Common myeloid progenitor, CD34-positive (primary cell): ENCODE results near the gene JMJD1C.

Experiments
- CTCF ChIA-PET: fragments of 350-600 bp; sonication (Branson Sonifier 250); formaldehyde crosslinking; loops from one replicate; lab custom pipeline; 2021; ENCODE audit warnings: antibody characterized with exemption; lab: Charles Lee
- POLR2A ChIA-PET: fragments of 350-600 bp; sonication (Branson Sonifier 250); formaldehyde crosslinking; loops from one replicate; lab custom pipeline; 2021; ENCODE audit warnings: antibody characterized with exemption; lab: Charles Lee
- DNase-seq, 3 donors: peaks; one replicate each; pipeline versions ENCODE4 v3.0.0 to v3.0.0-alpha.2; 2013
- H3K27ac ChIP-seq, 2 experiments: 1 replicate in 1 of 2; 2 replicates in 1 of 2; pipeline ENCODE4 v1.7.0; 2013; ENCODE audit warnings: inconsistent platforms in 2 of 2, low read length in 2 of 2, mild to moderate bottlenecking in 2 of 2, low read depth in 1 of 2, moderate library complexity in 1 of 2; ENCODE audit not compliant: severe bottlenecking in 2 of 2, insufficient read depth in 1 of 2, poor library complexity in 1 of 2
- H3K27me3 ChIP-seq, 5 experiments: replicated peaks in 2 of 5; 1 replicate in 3 of 5; 2 replicates in 2 of 5; pipeline versions ENCODE4 v1.6.1 to v1.7.0; 2013; ENCODE audit warnings: low read length in 4 of 5, mild to moderate bottlenecking in 2 of 5, moderate library complexity in 2 of 5, inconsistent platforms in 1 of 5; ENCODE audit not compliant: insufficient read depth in 5 of 5, control insufficient read depth in 4 of 5
- H3K36me3 ChIP-seq, 4 experiments: 1 replicate in 2 of 4; 2 replicates in 2 of 4; pipeline versions ENCODE4 v1.6.1 to v1.7.0; 2013; ENCODE audit warnings: low read length in 3 of 4, control low read depth in 1 of 4, mild to moderate bottlenecking in 1 of 4; ENCODE audit not compliant: control insufficient read depth in 4 of 4, insufficient read depth in 4 of 4
- H3K4me1 ChIP-seq, 4 experiments: 1 replicate in 3 of 4; 2 replicates in 1 of 4; pipeline versions ENCODE4 v1.6.1 to v1.7.1; 2013; ENCODE audit warnings: low read length in 3 of 4, mild to moderate bottlenecking in 3 of 4, control low read depth in 1 of 4, inconsistent platforms in 1 of 4, moderate library complexity in 1 of 4; ENCODE audit not compliant: control insufficient read depth in 4 of 4, insufficient read depth in 4 of 4; ENCODE audit errors: control extremely low read depth in 1 of 4
- H3K4me3 ChIP-seq, 7 experiments: 1 replicate in 4 of 7; 2 replicates in 3 of 7; pipeline versions ENCODE4 v1.5.1 to v1.7.0; 2013; ENCODE audit warnings: mild to moderate bottlenecking in 7 of 7, low read length in 6 of 7, moderate library complexity in 6 of 7, inconsistent platforms in 2 of 7, low read depth in 2 of 7, control low read depth in 1 of 7; ENCODE audit not compliant: insufficient read depth in 4 of 7, control insufficient read depth in 1 of 7; ENCODE audit errors: extremely low read depth in 1 of 7
- H3K9me3 ChIP-seq, 5 experiments: 1 replicate in 4 of 5; 2 replicates in 1 of 5; pipeline versions ENCODE4 v1.6.1 to v1.7.1; 2013; ENCODE audit warnings: low read length in 4 of 5, mild to moderate bottlenecking in 2 of 5, inconsistent platforms in 1 of 5, low read depth in 1 of 5, moderate library complexity in 1 of 5; ENCODE audit not compliant: control insufficient read depth in 4 of 5, insufficient read depth in 2 of 5; ENCODE audit errors: control extremely low read depth in 1 of 5
- WGBS: methylation state at CpG from one replicate; pipeline ENCODE4 v1.1.5; 2013; ENCODE audit not compliant: insufficient coverage; 5-methylcytosine and 5-hydroxymethylcytosine counted together

JMJD1C gene

GRCh38 chr10:63369711-63370110 is 96.1 kb downstream of the JMJD1C start:
- Histone ChIP-seq H3K27me3 (no peaks in the 10 kb centered on the region), H3K36me3 (peaks cover 0 to 4% (median 0%) of the 10 kb centered on the region in 4 experiments), H3K4me3 (no peak overlapping the region), H3K9me3 (no peaks in the 10 kb centered on the region), H3K4me1 (no peaks in the 10 kb centered on the region), H3K27ac (no peak overlapping the region)
- DNase-seq, result no peak
- ChIA-PET POLR2A (no interaction called here), CTCF (no interaction called here)
- WGBS, result 100% methylated on average over 2 of the region's 2 CpGs

DNA sequence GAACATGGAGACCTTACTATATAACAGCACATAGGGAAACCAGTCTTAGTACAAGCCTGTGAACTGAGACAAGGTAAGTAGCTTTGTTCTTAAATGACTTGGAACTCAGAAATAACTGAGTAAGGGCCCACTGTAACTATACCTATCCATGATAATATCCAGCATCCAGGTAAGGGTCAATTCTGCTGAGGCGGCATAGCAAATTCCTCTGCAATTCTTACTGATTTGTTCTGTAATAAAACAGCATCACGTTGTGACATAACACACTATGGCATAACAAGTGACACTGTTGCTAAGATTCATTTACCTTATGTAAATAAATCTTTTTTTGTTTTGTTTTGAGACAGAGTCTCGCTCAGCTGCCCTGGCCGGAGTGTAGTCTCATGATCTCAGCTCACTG is 97.4 kb downstream of the JMJD1C start:
- 90% methylated on average over 2 of the region's 4 CpGs for WGBS
- H3K27ac ChIP-seq, result no peak overlapping the region
- DNase-seq, result no peak
- H3K4me1 ChIP-seq, result no peaks in the 10 kb centered on the region
- CTCF ChIA-PET, result no interaction called here
- no peaks in the 10 kb centered on the region for H3K9me3 ChIP-seq
- H3K4me3 ChIP-seq, result no peak overlapping the region
- peaks cover 0 to 4% (median 0%) of the 10 kb centered on the region in 4 experiments for H3K36me3 ChIP-seq
- no peaks in the 10 kb centered on the region for H3K27me3 ChIP-seq
- POLR2A ChIA-PET, result no interaction called here

DNA sequence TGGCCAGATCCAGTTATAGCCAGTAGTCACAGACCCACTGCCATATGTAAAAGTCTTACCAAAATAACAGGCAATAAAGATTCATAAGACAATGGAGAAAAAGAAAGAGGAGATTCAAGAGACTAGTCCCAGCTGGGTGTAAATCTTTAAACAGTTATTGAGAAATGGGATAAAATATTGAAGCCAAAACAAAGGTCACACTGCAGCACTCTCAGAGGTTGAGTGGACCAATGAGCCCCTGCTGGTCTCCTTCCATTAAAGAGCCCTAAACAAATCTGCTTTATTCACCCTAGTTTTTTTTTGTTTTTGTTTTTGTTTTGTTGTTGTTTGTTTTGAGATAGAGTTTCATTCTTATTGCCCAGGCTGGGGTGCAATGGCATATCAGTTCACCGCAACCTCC is 98.8 kb downstream of the JMJD1C start:
- CTCF ChIA-PET, result interaction anchor here (0.6 kb wide), 1 partner anchor 282 kb away, joined by 3 read pairs; no protein-coding TSS in a partner anchor
- WGBS, result 100% methylated on average over 1 of the region's 1 CpG
- H3K4me1 ChIP-seq, result peaks cover 0 to under 1% (median 0%) of the 10 kb centered on the region in 4 experiments

GRCh38 chr10:63365976-63366765 is 99.6 kb downstream of the JMJD1C start:
- no peak overlapping the region for H3K27ac ChIP-seq
- no peaks in the 10 kb centered on the region for H3K27me3 ChIP-seq
- 92% methylated on average over 1 of the region's 2 CpGs for WGBS
- POLR2A ChIA-PET, result no interaction called here
- H3K36me3 ChIP-seq, result peaks cover 0 to 4% (median 0%) of the 10 kb centered on the region in 4 experiments
- DNase-seq, result no peak
- no peak overlapping the region for H3K4me3 ChIP-seq
- CTCF ChIA-PET, result interaction anchor here (0.6 kb wide), 2 partner anchors 247 to 283 kb away, joined by 3 read pairs; no protein-coding TSS in a partner anchor
- H3K9me3 ChIP-seq, result no peaks in the 10 kb centered on the region
- peaks cover 0 to 2% (median 1%) of the 10 kb centered on the region in 4 experiments for H3K4me1 ChIP-seq

More for the DNA sequence above, 98.8 kb downstream of the JMJD1C start:
- no peak for DNase-seq
- POLR2A ChIA-PET, result no interaction called here
- Histone ChIP-seq H3K27me3 (no peaks in the 10 kb centered on the region), H3K27ac (no peak overlapping the region), H3K9me3 (no peaks in the 10 kb centered on the region), H3K4me3 (no peak overlapping the region), H3K36me3 (peaks cover 0 to 4% (median 0%) of the 10 kb centered on the region in 4 experiments)

GRCh38 chr10:63364918-63365317 is 100.9 kb downstream of the JMJD1C start:
- 100% methylated on average over 2 of the region's 2 CpGs for WGBS
- Histone ChIP-seq H3K27me3 (no peaks in the 10 kb centered on the region), H3K36me3 (peaks cover 0 to 4% (median 0%) of the 10 kb centered on the region in 4 experiments), H3K27ac (no peak overlapping the region), H3K4me1 (peaks cover 0 to 2% (median 1%) of the 10 kb centered on the region in 4 experiments), H3K9me3 (no peaks in the 10 kb centered on the region), H3K4me3 (no peak overlapping the region)
- ChIA-PET POLR2A (no interaction called here), CTCF (no interaction called here)
- no peak for DNase-seq

- H3K27ac ChIP-seq, result no peak overlapping the region
- POLR2A ChIA-PET, result no interaction called here
- no peaks in the 10 kb centered on the region for H3K27me3 ChIP-seq
- DNase-seq, result no peak
- peaks cover 0 to 4% (median 0%) of the 10 kb centered on the region in 4 experiments for H3K36me3 ChIP-seq
- peaks cover 0 to 2% (median 1%) of the 10 kb centered on the region in 4 experiments for H3K4me1 ChIP-seq
- 100% methylated on average over 6 of the region's 7 CpGs for WGBS
- H3K9me3 ChIP-seq, result no peaks in the 10 kb centered on the region
- CTCF ChIA-PET, result no interaction called here
- no peak overlapping the region for H3K4me3 ChIP-seq
Measured at GRCh38 chr10:63363951-63364350, 101.8 kb downstream of the JMJD1C start.

DNA sequence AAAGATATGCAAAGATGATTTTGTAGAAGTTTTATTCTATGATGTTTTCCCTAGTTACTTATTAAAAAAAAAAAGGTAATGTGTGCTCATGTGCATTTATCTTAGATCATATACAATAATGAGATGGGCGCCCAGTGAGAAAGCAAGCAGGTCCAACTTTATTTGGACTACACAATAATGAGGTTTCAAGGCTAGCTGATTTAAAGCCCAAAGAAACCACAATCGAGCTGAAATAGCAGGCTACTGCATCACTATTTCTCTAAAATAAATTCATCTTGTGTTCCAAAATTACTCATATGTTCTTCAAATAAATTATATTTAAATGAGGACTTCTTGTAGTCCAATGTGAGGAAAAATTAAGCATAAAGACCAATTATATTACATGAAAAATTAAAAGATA is 110.1 kb downstream of the JMJD1C start:
- ChIA-PET CTCF (no interaction called here), POLR2A (interaction anchor here (0.6 kb wide), 1 partner anchor 1784 kb away, joined by 3 read pairs; no protein-coding TSS in a partner anchor)
- no peak overlapping the region for H3K27ac ChIP-seq
- WGBS, result no CpG with 5 or more reads among the region's 2 CpGs
- H3K4me1 ChIP-seq, result no peaks in the 10 kb centered on the region
- no peak overlapping the region for H3K4me3 ChIP-seq
- H3K27me3 ChIP-seq, result no peaks in the 10 kb centered on the region
- DNase-seq, result no peak
- H3K9me3 ChIP-seq, result no peaks in the 10 kb centered on the region
- no peaks in the 10 kb centered on the region for H3K36me3 ChIP-seq
